HepG2 (cell line): ENCODE measurements around the gene TNS1. TPM values are rescaled to one million over a fixed set of nuclear protein-coding genes. Genes with fewer than 3 reads are reported as not detected.

ENCODE experiments used
- ATAC-seq: fragments of 200-7000 bp; cut with Tn5 transposase; 3 replicates; pipeline ENCODE4 v1.9.1; 2020; ENCODE audit warnings: mild to moderate bottlenecking, moderate library complexity
- BruUV-seq: library from RNA; stranded (reverse); fragments of 400-500 nt; replicated peaks from 2 replicates; lab custom pipeline; 2021; lab: Mats Ljungman, UMichigan
- CTCF ChIA-PET: fragments of 300-600 bp; formaldehyde crosslinking; extraction: SDS; loops from one replicate; lab custom pipeline; 2021; ENCODE audit warnings: low total read pairs, inconsistent platforms, low intra/inter-chr PET ratio; lab: Yijun Ruan, JAX
- POLR2A ChIA-PET: fragments of 350-600 bp; sonication (Branson Sonifier 250); formaldehyde crosslinking; loops from one replicate; lab custom pipeline; 2020; ENCODE audit warnings: antibody characterized with exemption, inconsistent platforms; lab: Yijun Ruan, JAX
- DNase-seq: peaks from one replicate; pipeline ENCODE4 v3.0.0-alpha.2; 2015; ENCODE audit warnings: low spot score
- FAIRE-seq: peaks from 3 replicates; lab custom pipeline; 2011; peaks lifted over from hg19 to GRCh38; lab: Jason Lieb, UNC
- H2AFZ ChIP-seq: one replicate; pipeline ENCODE4 v1.6.1; 2011; ENCODE audit warnings: low read length, inconsistent platforms
- H3K27ac ChIP-seq: fragments of 300-600 bp; 3 replicates; pipeline ENCODE4 v1.8.0; 2011; ENCODE audit warnings: mixed run types, mild to moderate bottlenecking, mixed read lengths, low read length, inconsistent platforms; ENCODE audit not compliant: insufficient read depth; ENCODE audit errors: extremely low read length
- H3K27me3 ChIP-seq, 2 experiments: fragments of 200-600 bp in 1 of 2; 2 replicates in 1 of 2; 3 replicates in 1 of 2; pipeline versions ENCODE4 v1.6.0 to v1.8.0; 2011; ENCODE audit warnings: low read length in 2 of 2, mild to moderate bottlenecking in 2 of 2, moderate library complexity in 2 of 2, inconsistent platforms in 1 of 2; ENCODE audit not compliant: insufficient read depth in 2 of 2, control insufficient read depth in 1 of 2
- H3K36me3 ChIP-seq, 2 experiments: fragments of 200-600 bp in 1 of 2; replicated peaks in 1 of 2; 2 replicates in 1 of 2; 3 replicates in 1 of 2; pipeline versions ENCODE4 v1.5.1 to v1.8.0; 2011; ENCODE audit warnings: low read length in 2 of 2, inconsistent platforms in 1 of 2; ENCODE audit not compliant: insufficient read depth in 2 of 2, control insufficient read depth in 1 of 2
- H3K4me1 ChIP-seq: 2 replicates; pipeline ENCODE4 v1.5.1; 2012; ENCODE audit warnings: low read length, inconsistent platforms; ENCODE audit not compliant: insufficient read depth
- H3K4me2 ChIP-seq: 2 replicates; pipeline ENCODE4 v1.6.0; 2011; ENCODE audit warnings: low read depth, low read length, inconsistent platforms
- H3K4me3 ChIP-seq, 3 experiments: fragments of 200-600 bp in 1 of 3; sonication (generic), shearing (Covaris generic) in 1 of 3; replicated peaks in 1 of 3; 2 replicates each; pipeline ENCODE4 v1.5.1; 2011 to 2016; ENCODE audit warnings: low read length in 3 of 3, inconsistent platforms in 2 of 3, low read depth in 2 of 3, mild to moderate bottlenecking in 2 of 3, control low read depth in 1 of 3, mixed read lengths in 1 of 3; ENCODE audit not compliant: insufficient read depth in 1 of 3
- H3K79me2 ChIP-seq: one replicate; pipeline ENCODE4 v1.6.1; 2011; ENCODE audit warnings: low read length, inconsistent platforms; ENCODE audit not compliant: insufficient read depth
- H3K9ac ChIP-seq: 2 replicates; pipeline ENCODE4 v1.6.0; 2011; ENCODE audit warnings: mild to moderate bottlenecking, low read depth, low read length, inconsistent platforms; ENCODE audit not compliant: insufficient read depth
- H3K9me3 ChIP-seq: 2 replicates; pipeline ENCODE4 v1.5.1; 2012; ENCODE audit warnings: mild to moderate bottlenecking, low read length
- H4K20me1 ChIP-seq: 2 replicates; pipeline ENCODE4 v1.6.0; 2011; ENCODE audit warnings: inconsistent platforms, mild to moderate bottlenecking, low read length, moderate library complexity; ENCODE audit not compliant: insufficient read depth
- ATM ChIP-seq: fragments of 450-650 bp; IDR thresholded peaks from 2 replicates; pipeline ENCODE4 v1.7.1; 2017; ENCODE audit warnings: mild to moderate bottlenecking, borderline replicate concordance
- CCDC6 ChIP-seq: sonication (generic); formaldehyde crosslinking; IDR thresholded peaks from 2 replicates; pipeline ENCODE4 v1.8.1; 2022; ENCODE audit warnings: mild to moderate bottlenecking, missing genetic modification reagents, moderate library complexity
- KDM1A ChIP-seq: IDR thresholded peaks from 2 replicates; pipeline ENCODE4 v1.6.1; 2016; ENCODE audit warnings: missing compliant biosample characterization
- KLF13 ChIP-seq: sonication (generic); formaldehyde crosslinking; IDR thresholded peaks from 2 replicates; pipeline ENCODE4 v1.4.0; 2020; ENCODE audit warnings: mild to moderate bottlenecking, missing genetic modification reagents
- ONECUT2 ChIP-seq: sonication (generic); formaldehyde crosslinking; IDR thresholded peaks from 2 replicates; pipeline ENCODE4 v1.4.0; 2020; ENCODE audit warnings: missing genetic modification reagents
- SOX5 ChIP-seq: IDR thresholded peaks from 2 replicates; pipeline ENCODE4 v1.6.1; 2016; ENCODE audit warnings: borderline replicate concordance
- YEATS2 ChIP-seq: sonication (generic); formaldehyde crosslinking; IDR thresholded peaks from 2 replicates; pipeline ENCODE4 v1.4.0; 2020; ENCODE audit warnings: missing genetic modification reagents, borderline replicate concordance
- ZBTB3 ChIP-seq: sonication (generic); formaldehyde crosslinking; IDR thresholded peaks from 2 replicates; pipeline ENCODE4 v1.4.0; 2020; ENCODE audit warnings: low read depth, mild to moderate bottlenecking, moderate library complexity, missing genetic modification reagents, borderline replicate concordance
- ZNF205 ChIP-seq: IDR thresholded peaks from 2 replicates; pipeline ENCODE4 v1.6.1; 2018; ENCODE audit warnings: missing biosample characterization, missing genetic modification reagents
- ZNF496 ChIP-seq: sonication (generic); formaldehyde crosslinking; IDR thresholded peaks from 2 replicates; pipeline ENCODE4 v1.8.1; 2023; ENCODE audit warnings: mild to moderate bottlenecking, moderate library complexity, missing genetic modification reagents; ENCODE audit not compliant: insufficient replicate concordance
- WGBS: methylation state at CpG from one replicate; pipeline ENCODE4 v1.1.6; 2017; ENCODE audit warnings: low lambda C conversion rate; 5-methylcytosine and 5-hydroxymethylcytosine counted together
- in situ Hi-C: cut with HindIII; loops from 2 replicates; pipeline ENCODE4 v1.10.0; 2017; ENCODE audit warnings: low pct_unique_long_range_greater_than_20kb; ENCODE audit not compliant: extremely low pct_ligation_motif_present
- intact Hi-C: fragments of 100-400 bp; cut with micrococcal nuclease; formaldehyde crosslinking; loops from one replicate; pipeline ENCODE4 v1.10.0; 2022; ENCODE audit not compliant: unreplicated experiment
- polyA plus RNA-seq, 8 experiments: library from polyadenylated mRNA; depleted of rRNA in 3 of 8; stranded (reverse) in 7 of 8; unstranded in 1 of 8; fragments of >200 nt; fragmentation: Illumina TruSeq in 4 of 8; extraction: Trizol in 4 of 8; gene quantifications; 2 replicates each; pipeline versions ENCODE4 v1.2.1 to v1.2.3, GENCODE V29; 2011 to 2016; ENCODE audit warnings: low read depth in 4 of 8, missing spikeins in 1 of 8, mixed read lengths in 1 of 8; ENCODE audit not compliant: insufficient read depth in 1 of 8
- total RNA-seq, 5 experiments: library from RNA; depleted of rRNA; stranded (reverse); fragments of >200 nt; fragmentation: Illumina TruSeq; extraction: Trizol; gene quantifications; 2 replicates each; pipeline ENCODE4 v1.2.3, GENCODE V29; 2016; ENCODE audit warnings: low read depth in 1 of 5
- TF ChIP-seq, protein P1 (sequence below): sonication (generic); formaldehyde crosslinking; IDR thresholded peaks from 2 replicates; pipeline ENCODE4 v1.4.0; 2020; ENCODE audit warnings: missing genetic modification reagents, borderline replicate concordance
- TF ChIP-seq, protein P2 (sequence below): sonication (generic); formaldehyde crosslinking; IDR thresholded peaks from 2 replicates; pipeline ENCODE4 v1.5.0; 2020; ENCODE audit warnings: mild to moderate bottlenecking, missing genetic modification reagents
- TF ChIP-seq, protein P3 (sequence below): sonication (generic); formaldehyde crosslinking; IDR thresholded peaks from 2 replicates; pipeline ENCODE4 v1.5.1; 2020; ENCODE audit warnings: mild to moderate bottlenecking, missing genetic modification reagents, moderate library complexity
- TF ChIP-seq, protein P4 (sequence below): sonication (generic); formaldehyde crosslinking; IDR thresholded peaks from 2 replicates; pipeline ENCODE4 v1.4.0; 2020; ENCODE audit warnings: missing genetic modification reagents, borderline replicate concordance

The TNS1 gene
- total and polyA plus RNA-seq, 2 of the 13 experiments (the other 11 are each of a cell fraction or from before 2014, with no cell fraction given): 1.9 to 118 TPM

DNA sequence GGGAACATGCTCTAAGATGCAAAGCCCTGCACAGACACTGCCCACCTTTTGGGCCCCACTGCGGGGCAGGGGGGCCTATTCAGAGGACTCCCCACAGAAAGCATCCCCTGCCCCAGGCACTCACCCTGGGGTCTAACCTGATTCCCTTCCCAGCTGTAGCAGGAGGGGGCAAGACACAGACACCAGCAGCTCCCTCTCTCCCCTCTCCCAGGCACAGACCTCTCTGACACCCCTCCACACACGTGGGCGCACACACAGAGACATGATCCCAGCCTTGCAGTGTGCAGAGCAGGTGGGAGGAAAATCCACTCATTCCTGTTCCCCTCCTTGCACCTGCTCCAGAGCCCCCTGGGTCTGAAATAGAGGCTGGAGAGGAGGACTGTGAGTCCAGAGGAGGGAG lies 10.7 kb downstream of the TNS1 start:
- Histone ChIP-seq H2AFZ (no peak overlapping the region), H3K79me2 (no peaks in the 10 kb centered on the region), H3K4me2 (no peak overlapping the region), H3K36me3 (no peaks in the 10 kb centered on the region), H3K27ac (no peak overlapping the region), H3K9me3 (no peaks in the 10 kb centered on the region), H3K27me3 (peaks cover 9 to 30% of the 10 kb centered on the region in 2 experiments; a peak in 4 of 5 replicates), H4K20me1 (no peaks in the 10 kb centered on the region), H3K4me1 (peaks cover 25% of the 10 kb centered on the region), H3K4me3 (no peak overlapping the region), H3K9ac (no peak overlapping the region)
- no peak for ATAC-seq
- POLR2A ChIA-PET: no interaction called here
- intact Hi-C loops (no loop called here), in situ Hi-C loops (loop anchor here (5.0 kb wide), 2 partner anchors 105 to 200 kb away; no protein-coding TSS in a partner anchor)
- no peak for FAIRE-seq
- no peak for DNase-seq
- WGBS: 27% methylated on average over 3 of the region's 3 CpGs
- CTCF ChIA-PET: no interaction called here
- BruUV-seq: no TSS peak
- TF ChIP-seq, protein P1, sequence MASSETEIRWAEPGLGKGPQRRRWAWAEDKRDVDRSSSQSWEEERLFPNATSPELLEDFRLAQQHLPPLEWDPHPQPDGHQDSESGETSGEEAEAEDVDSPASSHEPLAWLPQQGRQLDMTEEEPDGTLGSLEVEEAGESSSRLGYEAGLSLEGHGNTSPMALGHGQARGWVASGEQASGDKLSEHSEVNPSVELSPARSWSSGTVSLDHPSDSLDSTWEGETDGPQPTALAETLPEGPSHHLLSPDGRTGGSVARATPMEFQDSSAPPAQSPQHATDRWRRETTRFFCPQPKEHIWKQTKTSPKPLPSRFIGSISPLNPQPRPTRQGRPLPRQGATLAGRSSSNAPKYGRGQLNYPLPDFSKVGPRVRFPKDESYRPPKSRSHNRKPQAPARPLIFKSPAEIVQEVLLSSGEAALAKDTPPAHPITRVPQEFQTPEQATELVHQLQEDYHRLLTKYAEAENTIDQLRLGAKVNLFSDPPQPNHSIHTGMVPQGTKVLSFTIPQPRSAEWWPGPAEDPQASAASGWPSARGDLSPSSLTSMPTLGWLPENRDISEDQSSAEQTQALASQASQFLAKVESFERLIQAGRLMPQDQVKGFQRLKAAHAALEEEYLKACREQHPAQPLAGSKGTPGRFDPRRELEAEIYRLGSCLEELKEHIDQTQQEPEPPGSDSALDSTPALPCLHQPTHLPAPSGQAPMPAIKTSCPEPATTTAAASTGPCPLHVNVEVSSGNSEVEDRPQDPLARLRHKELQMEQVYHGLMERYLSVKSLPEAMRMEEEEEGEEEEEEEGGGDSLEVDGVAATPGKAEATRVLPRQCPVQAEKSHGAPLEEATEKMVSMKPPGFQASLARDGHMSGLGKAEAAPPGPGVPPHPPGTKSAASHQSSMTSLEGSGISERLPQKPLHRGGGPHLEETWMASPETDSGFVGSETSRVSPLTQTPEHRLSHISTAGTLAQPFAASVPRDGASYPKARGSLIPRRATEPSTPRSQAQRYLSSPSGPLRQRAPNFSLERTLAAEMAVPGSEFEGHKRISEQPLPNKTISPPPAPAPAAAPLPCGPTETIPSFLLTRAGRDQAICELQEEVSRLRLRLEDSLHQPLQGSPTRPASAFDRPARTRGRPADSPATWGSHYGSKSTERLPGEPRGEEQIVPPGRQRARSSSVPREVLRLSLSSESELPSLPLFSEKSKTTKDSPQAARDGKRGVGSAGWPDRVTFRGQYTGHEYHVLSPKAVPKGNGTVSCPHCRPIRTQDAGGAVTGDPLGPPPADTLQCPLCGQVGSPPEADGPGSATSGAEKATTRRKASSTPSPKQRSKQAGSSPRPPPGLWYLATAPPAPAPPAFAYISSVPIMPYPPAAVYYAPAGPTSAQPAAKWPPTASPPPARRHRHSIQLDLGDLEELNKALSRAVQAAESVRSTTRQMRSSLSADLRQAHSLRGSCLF (CRISPR knock-in tag): no peak
- TF ChIP-seq, protein P2, sequence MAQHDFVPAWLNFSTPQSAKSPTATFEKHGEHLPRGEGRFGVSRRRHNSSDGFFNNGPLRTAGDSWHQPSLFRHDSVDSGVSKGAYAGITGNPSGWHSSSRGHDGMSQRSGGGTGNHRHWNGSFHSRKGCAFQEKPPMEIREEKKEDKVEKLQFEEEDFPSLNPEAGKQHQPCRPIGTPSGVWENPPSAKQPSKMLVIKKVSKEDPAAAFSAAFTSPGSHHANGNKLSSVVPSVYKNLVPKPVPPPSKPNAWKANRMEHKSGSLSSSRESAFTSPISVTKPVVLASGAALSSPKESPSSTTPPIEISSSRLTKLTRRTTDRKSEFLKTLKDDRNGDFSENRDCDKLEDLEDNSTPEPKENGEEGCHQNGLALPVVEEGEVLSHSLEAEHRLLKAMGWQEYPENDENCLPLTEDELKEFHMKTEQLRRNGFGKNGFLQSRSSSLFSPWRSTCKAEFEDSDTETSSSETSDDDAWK (CRISPR knock-in tag): no peak
- TF ChIP-seq ZNF205 (CRISPR knock-in tag) (no peak), ZNF496 (CRISPR knock-in tag) (no peak), ONECUT2 (CRISPR knock-in tag) (no peak), YEATS2 (CRISPR knock-in tag) (no peak), ATM (no peak), CCDC6 (CRISPR knock-in tag) (no peak), KDM1A (no peak), ZBTB3 (CRISPR knock-in tag) (no peak), SOX5 (no peak), KLF13 (CRISPR knock-in tag) (no peak)
- TF ChIP-seq, protein P3, sequence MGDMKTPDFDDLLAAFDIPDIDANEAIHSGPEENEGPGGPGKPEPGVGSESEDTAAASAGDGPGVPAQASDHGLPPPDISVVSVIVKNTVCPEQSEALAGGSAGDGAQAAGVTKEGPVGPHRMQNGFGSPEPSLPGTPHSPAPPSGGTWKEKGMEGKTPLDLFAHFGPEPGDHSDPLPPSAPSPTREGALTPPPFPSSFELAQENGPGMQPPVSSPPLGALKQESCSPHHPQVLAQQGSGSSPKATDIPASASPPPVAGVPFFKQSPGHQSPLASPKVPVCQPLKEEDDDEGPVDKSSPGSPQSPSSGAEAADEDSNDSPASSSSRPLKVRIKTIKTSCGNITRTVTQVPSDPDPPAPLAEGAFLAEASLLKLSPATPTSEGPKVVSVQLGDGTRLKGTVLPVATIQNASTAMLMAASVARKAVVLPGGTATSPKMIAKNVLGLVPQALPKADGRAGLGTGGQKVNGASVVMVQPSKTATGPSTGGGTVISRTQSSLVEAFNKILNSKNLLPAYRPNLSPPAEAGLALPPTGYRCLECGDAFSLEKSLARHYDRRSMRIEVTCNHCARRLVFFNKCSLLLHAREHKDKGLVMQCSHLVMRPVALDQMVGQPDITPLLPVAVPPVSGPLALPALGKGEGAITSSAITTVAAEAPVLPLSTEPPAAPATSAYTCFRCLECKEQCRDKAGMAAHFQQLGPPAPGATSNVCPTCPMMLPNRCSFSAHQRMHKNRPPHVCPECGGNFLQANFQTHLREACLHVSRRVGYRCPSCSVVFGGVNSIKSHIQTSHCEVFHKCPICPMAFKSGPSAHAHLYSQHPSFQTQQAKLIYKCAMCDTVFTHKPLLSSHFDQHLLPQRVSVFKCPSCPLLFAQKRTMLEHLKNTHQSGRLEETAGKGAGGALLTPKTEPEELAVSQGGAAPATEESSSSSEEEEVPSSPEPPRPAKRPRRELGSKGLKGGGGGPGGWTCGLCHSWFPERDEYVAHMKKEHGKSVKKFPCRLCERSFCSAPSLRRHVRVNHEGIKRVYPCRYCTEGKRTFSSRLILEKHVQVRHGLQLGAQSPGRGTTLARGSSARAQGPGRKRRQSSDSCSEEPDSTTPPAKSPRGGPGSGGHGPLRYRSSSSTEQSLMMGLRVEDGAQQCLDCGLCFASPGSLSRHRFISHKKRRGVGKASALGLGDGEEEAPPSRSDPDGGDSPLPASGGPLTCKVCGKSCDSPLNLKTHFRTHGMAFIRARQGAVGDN (CRISPR knock-in tag): no peak
- TF ChIP-seq, protein P4, sequence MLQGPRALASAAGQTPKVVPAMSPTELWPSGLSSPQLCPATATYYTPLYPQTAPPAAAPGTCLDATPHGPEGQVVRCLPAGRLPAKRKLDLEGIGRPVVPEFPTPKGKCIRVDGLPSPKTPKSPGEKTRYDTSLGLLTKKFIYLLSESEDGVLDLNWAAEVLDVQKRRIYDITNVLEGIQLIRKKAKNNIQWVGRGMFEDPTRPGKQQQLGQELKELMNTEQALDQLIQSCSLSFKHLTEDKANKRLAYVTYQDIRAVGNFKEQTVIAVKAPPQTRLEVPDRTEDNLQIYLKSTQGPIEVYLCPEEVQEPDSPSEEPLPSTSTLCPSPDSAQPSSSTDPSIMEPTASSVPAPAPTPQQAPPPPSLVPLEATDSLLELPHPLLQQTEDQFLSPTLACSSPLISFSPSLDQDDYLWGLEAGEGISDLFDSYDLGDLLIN (CRISPR knock-in tag): no peak
- TF ChIP-seq, all 625 proteins: peak for 0
